HG03045 (cell line): ENCODE measurements around the gene TECPR1.
A peak's percentile ranks its signal among the peaks of the same experiment; 100 is the strongest.

Experiments used
- ATAC-seq: cut with Tn5 transposase; IDR thresholded peaks from one replicate; pipeline ENCODE4 v1.9.1; 2021; ENCODE audit warnings: mild to moderate bottlenecking, moderate library complexity; ENCODE audit not compliant: unreplicated experiment

TECPR1 gene

GRCh38 chr7:98283887-98284222 lies 31.8 kb upstream of the TECPR1 start:
- no peak for ATAC-seq

- ATAC-seq, result no peak
Observed at GRCh38 chr7:98283127-98283886, 31.3 kb upstream of the TECPR1 start.

- ATAC-seq, result no peak
Observed at GRCh38 chr7:98282703-98283102, 30.7 kb upstream of the TECPR1 start.

- peak; percentile 40 for ATAC-seq
Observed at GRCh38 chr7:98281757-98282606, 29.9 kb upstream of the TECPR1 start.

GRCh38 chr7:98280791-98281756 lies 29.0 kb upstream of the TECPR1 start, which contains the start of gene BRI3:
TSS of gene BRI3 (plus strand) at chr7:98281686. CDS start at chr7:98281796, 110 bp downstream.
- peak; percentile 79 for ATAC-seq

- ATAC-seq, result no peak
Observed at GRCh38 chr7:98280296-98280695, 28.3 kb upstream of the TECPR1 start.

- no peak for ATAC-seq
Observed at GRCh38 chr7:98278936-98279335, 26.9 kb upstream of the TECPR1 start.

GRCh38 chr7:98278408-98278807 lies 26.4 kb upstream of the TECPR1 start:
- ATAC-seq, result no peak

- ATAC-seq, result no peak
Observed at GRCh38 chr7:98276241-98276761, 24.3 kb upstream of the TECPR1 start.

- ATAC-seq, result no peak
Observed at GRCh38 chr7:98267303-98267702, 15.3 kb upstream of the TECPR1 start.

GRCh38 chr7:98266840-98267239 lies 14.8 kb upstream of the TECPR1 start:
- no peak for ATAC-seq

GRCh38 chr7:98265841-98266271 lies 13.8 kb upstream of the TECPR1 start:
- ATAC-seq, result no peak

- ATAC-seq, result no peak
Observed at GRCh38 chr7:98257701-98258100, 5.7 kb upstream of the TECPR1 start.

GRCh38 chr7:98256431-98256830 lies 4.4 kb upstream of the TECPR1 start:
- no peak for ATAC-seq

GRCh38 chr7:98254951-98255610 lies 3.0 kb upstream of the TECPR1 start:
- no peak for ATAC-seq

GRCh38 chr7:98254516-98254915 lies 2.5 kb upstream of the TECPR1 start:
- no peak for ATAC-seq

- ATAC-seq, result no peak
Observed at GRCh38 chr7:98252425-98253054, 508 bp upstream of the TECPR1 start.

GRCh38 chr7:98251231-98251600 lies 816 bp downstream of the TECPR1 start:
- ATAC-seq, result peak; percentile 16

- ATAC-seq, result no peak
Observed at GRCh38 chr7:98250789-98251188, 1.2 kb downstream of the TECPR1 start.

GRCh38 chr7:98249106-98249505 lies 2.9 kb downstream of the TECPR1 start:
- ATAC-seq, result no peak
